CD1c-positive myeloid dendritic cell (primary cell): Measurements from ENCODE around the gene PHKB.
A peak's percentile ranks its signal among the peaks of the same experiment; 100 is the strongest.

ENCODE experiments used
- DNase-seq: peaks from one replicate; pipeline ENCODE4 v3.0.0-alpha.2; 2016; ENCODE audit errors: extremely low spot score

PHKB gene

GRCh38 chr16:47567321-47567720 lies 106.2 kb downstream of the PHKB start:
- DNase-seq: no peak

GRCh38 chr16:47568351-47568750 lies 107.2 kb downstream of the PHKB start:
- DNase-seq: no peak

GRCh38 chr16:47571049-47571448 lies 109.9 kb downstream of the PHKB start:
- no peak for DNase-seq

GRCh38 chr16:47571711-47572110 lies 110.6 kb downstream of the PHKB start:
- DNase-seq: no peak

GRCh38 chr16:47574091-47575054 lies 113.2 kb downstream of the PHKB start:
- DNase-seq: peak; percentile 7

GRCh38 chr16:47577029-47577428 lies 115.9 kb downstream of the PHKB start:
- DNase-seq: no peak

GRCh38 chr16:47578033-47578432 lies 116.9 kb downstream of the PHKB start:
- no peak for DNase-seq

GRCh38 chr16:47578573-47578972 lies 117.4 kb downstream of the PHKB start:
- DNase-seq: no peak

- DNase-seq: no peak
Measured at GRCh38 chr16:47581114-47581513, 120.0 kb downstream of the PHKB start.

- DNase-seq: no peak
Measured at GRCh38 chr16:47584464-47585225, 123.5 kb downstream of the PHKB start.

- DNase-seq: no peak
Measured at GRCh38 chr16:47586121-47586520, 125.0 kb downstream of the PHKB start.

GRCh38 chr16:47590472-47590871 lies 129.3 kb downstream of the PHKB start:
- DNase-seq: no peak

GRCh38 chr16:47592232-47592631 lies 131.1 kb downstream of the PHKB start:
- DNase-seq: no peak

GRCh38 chr16:47599512-47599911 lies 138.4 kb downstream of the PHKB start:
- no peak for DNase-seq

GRCh38 chr16:47600376-47600775 lies 139.2 kb downstream of the PHKB start:
- DNase-seq: no peak

- no peak for DNase-seq
Measured at GRCh38 chr16:47604306-47604705, 143.2 kb downstream of the PHKB start.

GRCh38 chr16:47611042-47611441 lies 149.9 kb downstream of the PHKB start:
- DNase-seq: no peak

GRCh38 chr16:47611848-47612493 lies 150.8 kb downstream of the PHKB start:
- DNase-seq: no peak

- DNase-seq: no peak
Measured at GRCh38 chr16:47612711-47613110, 151.6 kb downstream of the PHKB start.

- no peak for DNase-seq
Measured at GRCh38 chr16:47613251-47613650, 152.1 kb downstream of the PHKB start.

GRCh38 chr16:47617732-47618131 lies 156.6 kb downstream of the PHKB start:
- DNase-seq: no peak

GRCh38 chr16:47622451-47623176 lies 161.5 kb downstream of the PHKB start:
- DNase-seq: no peak
